Stimulated activated CD4-positive, alpha-beta T cell treated with anti-CD3 and anti-CD28 coated beads, TNF-alpha, amount 100 ng/mL, for 24 hours (primary cell): ENCODE measurements around the gene HAPSTR1.

ENCODE experiments used
- DNase-seq, 3 experiments: peaks; one replicate each; pipeline ENCODE4 v3.0.0-alpha.2; 2020; ENCODE audit warnings: low read depth in 3 of 3

The HAPSTR1 gene

DNA sequence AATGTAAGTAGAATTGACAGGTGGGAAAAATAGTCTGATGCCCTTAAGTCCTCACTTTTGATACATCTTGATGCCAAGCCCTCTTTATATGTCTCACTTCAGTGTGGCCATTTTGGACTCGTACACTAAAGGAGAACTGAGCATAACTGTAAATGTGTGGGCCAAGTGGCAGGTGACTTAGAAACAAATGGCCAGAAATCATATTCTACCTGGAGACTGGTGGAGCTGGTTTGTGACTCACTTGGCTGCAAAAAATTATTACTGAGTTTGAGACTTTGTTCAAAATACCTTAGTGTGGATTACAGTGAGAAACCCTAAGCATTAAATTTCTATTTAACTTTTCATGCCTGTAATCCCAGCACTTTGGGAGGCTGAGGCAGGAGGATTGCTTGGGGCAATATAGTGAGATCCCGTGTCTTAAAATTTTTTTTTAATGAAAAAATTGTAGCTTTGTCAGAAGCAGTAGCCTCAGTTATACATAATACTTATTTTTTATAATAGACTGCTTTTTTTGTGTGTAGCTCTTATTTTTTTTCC lies 5.0 kb downstream of the HAPSTR1 start:
- no peak for DNase-seq

DNA sequence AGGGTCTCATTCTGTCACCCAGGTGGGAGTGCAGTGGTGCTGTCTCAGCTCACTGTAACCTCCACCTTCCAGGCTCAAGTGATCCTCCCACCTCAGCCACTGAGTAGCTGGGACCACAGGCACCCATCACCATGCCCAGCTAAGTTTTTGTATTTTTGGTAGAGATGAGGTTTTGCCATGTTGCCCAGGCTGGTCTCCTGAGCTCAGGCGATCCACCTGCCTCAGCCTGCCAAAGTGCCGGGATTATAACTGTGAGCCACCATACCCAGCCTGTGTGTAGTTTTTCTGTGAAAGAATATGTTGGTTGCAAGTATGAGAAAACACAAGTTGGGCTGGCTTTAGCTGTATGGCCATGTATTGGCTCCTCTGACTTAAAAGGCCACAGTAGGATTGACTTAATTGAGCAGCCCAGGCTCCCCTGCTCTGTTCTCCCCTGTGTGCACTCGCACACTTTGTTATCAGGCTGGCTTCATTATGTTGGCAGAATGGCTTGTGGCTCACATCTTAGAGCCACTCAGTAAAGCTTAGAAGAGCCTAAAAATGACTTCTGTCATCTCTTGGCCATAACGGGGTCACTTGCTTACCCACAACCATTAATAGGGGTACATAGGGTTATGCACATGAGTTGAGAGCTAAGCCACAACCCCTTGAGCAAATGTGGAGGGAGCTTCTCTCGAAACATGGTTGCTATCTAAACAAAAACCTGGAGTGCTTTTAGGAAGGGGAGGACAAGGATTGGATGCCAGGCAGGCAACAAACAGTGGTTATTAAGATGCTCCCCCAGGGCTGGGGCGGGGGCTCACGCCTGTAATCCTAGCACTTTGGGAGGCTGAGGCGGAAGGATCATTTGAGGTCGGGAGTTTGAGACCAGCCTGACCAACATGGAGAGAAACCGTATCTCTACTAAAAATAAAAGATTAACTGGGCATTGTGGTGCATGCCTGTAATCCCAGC lies 6.1 kb downstream of the HAPSTR1 start:
- DNase-seq, result no peak

DNA sequence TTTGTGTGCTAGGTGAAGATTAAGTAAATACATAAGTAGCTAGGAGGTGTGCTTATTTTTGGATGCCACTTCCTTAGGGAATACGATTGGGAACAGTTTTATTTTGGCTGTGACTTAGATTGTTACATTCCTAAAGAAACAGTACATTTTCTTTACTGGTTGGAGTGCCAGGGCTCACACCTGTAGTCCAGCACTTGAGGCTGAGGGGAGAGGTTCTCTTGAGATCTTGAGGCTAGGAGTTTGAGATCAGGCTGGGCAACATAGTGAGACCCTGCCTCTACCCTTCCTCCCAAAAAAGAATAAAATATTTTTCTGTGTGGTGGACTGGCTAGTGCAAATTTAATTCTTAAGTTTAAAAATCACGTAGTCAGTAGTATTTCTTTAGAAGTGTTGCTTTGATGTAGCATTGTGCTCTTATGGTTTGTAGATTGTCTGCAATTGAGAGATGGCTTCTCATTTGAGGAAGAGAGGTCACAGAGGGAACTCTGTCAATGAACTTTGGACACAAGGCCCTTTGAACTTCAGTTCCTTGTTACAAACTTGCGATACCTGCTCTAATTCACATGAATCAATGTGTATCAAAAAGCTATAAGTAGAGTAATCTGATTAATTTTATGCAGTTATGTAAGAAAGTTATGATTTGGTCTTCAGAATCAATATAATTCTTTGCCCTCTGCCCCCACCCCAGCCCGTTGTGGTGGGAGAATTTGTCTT lies 7.1 kb downstream of the HAPSTR1 start:
- no peak for DNase-seq

DNA sequence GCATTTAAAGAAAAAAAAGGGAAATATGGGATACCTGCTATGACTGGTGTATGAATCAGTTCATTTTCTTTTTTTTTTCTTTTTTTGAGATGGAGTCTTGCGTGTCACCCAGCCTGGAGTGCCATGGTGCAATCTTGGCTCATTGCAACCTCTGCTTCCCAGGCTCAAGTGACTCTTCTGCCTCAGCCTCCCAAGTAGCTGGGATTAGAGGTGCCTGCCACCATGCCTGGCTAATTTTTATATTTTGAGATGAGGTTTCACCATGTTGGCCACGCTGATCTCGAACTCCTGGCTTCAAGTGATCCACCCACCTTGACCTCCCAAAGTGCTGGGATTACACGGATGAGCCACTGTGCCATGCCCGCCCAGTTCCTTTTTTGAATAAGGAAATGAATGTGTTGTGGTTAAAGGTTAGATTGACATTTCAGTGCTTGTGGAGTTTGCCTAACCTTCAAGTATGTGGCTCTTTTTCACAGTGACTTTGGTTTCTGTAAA lies 7.7 kb downstream of the HAPSTR1 start:
- DNase-seq, result no peak

DNA sequence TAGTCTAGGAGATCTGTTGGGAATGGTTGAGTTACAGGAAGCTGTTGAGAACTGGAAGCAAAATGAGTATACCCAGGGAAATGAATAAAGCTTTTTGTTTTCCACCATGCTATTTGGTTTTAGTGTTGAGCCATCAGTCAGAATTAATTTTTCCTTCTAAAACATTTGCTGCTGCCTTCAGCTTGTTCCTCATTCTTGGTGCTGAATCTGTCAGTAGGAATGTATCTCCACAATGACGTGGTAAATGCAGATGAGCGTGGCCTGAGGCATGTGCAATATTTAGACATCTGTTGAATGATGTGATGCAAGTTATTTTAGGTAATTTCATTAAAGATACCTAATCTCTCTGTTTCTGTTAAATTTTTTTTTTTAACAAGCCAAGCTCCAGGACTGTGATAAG lies 10.9 kb downstream of the HAPSTR1 start:
- DNase-seq, result no peak

DNA sequence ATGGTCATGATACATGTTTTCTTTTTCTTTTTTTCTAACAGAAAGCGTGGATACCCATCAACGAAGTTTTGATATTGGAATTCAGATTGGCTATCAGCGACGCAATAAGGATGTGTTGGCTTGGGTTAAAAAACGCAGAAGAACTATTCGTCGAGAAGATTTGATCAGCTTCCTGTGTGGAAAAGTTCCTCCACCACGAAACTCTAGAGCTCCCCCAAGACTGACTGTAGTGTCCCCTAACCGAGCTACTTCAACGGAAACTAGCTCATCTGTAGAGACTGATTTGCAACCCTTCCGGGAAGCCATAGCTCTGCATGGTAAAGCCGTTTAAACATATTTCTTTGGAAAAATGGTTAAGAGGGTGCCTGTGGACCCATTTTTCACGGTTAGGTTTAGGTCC lies 11.5 kb downstream of the HAPSTR1 start:
- DNase-seq, result no peak

DNA sequence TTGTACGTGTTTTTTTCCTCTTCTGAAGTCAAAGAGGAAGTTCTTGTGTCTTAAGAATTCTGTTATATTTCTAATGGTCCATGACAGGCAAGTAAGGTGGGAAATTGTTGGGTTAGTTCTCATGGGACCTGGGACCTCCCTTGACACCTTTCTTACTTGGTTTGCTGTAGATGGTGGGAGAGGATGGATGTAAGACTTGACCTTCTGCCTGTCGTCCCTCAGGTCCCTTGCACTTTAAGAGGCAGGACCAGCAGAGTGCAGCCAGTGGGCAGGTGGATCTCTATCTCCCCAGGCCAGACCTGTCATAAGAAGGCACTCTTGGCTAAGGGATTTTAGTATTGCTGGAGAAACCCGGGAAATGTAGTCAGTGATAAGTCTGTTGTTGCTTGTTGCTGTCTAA lies 12.1 kb downstream of the HAPSTR1 start:
- DNase-seq, result no peak

DNA sequence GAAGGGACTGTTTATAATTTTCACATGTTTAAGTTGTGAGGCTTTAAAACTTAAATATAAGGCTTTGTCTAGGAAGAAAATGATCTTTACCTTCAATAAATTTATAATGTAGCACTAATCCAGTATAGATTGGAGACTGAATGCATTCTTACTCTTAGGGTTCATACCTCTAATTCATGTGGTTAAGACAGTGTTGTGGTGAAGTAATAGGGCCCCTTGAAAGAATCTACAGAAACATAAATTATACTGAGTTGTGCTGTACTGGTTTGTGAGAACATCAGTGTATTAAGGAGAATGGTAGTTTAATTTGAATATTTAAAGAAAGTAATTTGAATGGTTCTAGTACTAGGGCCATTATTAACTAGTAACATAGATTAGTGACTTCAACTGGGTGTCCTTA lies 13.7 kb downstream of the HAPSTR1 start:
- DNase-seq, result no peak

DNA sequence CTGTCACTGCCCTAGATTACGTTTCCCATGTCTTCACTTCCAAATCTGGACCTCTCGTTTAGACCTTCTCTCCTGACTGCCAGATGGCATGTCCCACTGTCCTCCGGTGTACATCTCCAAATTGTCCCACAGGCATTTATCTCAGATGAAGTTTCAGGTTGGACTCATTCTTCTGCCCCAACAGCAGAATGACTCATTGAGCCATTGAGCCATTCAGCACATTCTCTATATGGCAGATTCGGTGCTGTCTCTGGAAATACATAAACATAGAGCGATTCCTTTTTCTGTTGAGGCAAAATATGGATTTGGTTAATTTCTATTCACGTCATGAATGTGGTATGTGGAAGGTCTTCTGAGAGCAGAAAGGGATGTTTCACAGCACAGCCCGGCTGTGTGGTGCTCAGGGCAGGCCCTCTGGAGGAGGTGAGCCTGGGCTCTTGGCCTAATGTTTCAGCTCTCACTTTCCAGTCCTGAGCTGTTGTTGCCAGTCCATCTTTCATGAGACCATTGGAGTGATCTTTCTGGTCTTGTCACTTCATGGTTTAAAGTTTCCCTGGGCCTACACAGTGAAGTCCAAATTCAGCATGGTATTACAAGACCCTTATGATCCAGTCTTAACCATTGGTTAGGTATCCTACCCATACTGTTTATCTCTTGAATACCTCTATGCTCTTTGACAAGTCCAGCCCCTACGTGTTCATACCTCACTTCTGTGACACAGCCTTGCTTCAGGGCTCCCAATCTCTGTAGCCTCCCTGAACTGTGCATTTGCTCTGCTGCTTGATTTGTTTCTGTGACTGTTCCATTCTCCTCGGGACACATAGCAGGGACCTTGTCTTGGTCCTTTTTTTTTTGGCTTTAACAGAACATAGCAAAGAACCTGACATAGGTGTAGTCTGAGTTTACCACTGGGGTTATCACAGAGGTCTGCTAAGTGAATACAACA lies 15.9 kb downstream of the HAPSTR1 start:
- DNase-seq, result no peak

DNA sequence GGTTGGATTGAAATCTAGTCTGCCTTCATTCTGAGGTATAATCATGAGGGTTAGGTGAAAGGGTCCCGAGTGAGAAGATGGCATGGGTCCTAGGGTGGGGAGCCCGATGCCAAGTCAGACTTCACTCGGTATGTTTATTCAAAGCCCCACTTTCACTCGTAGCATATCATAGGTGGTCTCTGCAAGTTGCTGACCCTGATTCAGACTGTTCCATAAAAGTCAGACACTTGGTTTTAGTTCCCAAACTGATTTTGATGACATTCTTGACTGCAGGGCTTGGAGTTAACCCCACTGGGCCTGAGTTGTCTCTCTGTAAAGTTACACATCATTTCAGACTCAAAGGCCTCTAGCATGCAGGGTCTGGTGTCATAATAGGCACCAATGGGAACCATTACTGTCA lies 17.8 kb downstream of the HAPSTR1 start:
- no peak for DNase-seq

DNA sequence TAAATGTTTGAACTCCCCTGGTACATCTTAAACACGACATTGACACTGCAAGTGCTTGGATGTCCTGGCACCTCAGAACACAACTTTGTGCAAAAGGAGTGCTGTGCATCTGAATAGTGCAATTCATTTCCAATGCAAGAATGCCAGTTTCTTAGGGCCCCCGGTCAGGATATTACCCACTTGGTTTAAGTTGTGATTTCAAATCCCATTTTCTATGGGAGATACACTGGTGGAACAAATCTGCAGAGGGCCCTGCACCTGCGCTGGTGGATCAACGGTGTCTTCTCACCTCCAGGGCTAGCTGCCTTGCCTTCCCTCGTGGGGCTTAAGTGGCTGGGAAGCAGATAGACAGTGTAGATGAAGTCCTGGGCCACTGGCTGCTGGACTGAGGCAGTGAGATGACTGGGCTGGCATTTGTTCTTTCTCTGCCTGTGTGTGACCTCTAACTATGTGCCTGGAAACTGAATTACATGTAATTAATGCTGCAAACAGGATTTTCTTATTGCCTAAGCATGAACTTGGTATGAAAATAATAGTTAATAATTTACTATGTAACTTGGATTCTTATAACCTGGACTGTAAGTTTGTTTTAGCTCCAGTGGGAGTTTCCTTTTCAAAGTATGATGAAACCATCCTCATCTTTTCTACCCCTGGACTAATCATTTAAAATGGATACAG lies 20.9 kb downstream of the HAPSTR1 start:
- DNase-seq, result no peak

DNA sequence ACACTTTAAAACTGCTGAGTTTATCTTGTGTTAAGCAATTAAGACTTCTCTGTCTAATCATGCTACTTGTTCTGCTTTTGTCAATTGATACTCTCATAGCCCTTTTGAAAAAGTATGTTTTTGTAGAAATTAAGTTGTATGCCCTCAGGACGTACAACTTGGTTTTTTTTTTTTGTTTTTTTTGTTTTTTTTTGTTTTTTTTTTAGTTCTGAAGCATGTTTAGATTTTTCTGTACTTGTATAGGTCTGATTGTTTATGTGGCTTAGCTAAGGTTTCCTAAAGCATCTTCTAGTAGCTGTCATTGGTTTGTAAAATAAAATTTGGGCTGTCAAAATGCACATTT lies 21.4 kb downstream of the HAPSTR1 start:
- DNase-seq, result no peak

DNA sequence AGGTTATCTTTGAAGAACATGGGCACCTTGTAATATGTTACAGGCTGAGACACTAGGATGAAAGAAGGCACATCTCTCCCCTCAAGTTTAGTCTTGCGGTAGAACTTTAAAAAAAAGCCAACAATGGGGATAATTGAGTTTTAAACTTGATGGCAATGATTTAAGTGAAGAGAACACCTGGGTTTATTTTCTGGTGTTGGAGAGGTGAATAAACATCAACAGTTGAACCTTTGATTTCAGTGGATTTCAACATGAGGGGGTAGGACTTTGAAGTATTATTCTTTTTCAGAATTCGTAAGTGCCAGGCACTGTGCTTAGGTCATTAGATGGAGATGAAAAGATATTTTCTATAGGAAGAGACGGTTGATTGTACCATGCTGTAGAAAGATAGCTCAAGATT lies 22.3 kb downstream of the HAPSTR1 start:
- DNase-seq, result no peak

DNA sequence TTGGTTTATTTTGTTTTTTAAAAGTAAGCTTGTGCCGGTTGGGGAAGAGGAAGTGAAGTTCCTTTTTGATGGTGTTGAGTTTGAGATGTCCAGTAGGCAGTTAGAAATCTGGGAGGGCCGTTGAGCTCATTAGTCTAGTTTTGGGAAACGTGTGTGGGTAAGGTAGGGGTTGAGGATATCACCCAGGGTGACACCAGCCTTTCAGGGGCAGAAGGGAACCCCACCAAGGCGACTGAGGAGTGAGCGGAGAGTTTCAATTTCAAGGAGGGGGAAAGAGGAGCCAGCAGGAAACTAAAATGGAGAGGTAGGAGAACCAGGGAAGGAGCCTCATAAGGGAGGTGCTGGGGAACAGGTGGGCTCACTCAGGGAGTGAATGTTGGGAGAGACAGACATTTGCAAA lies 22.7 kb downstream of the HAPSTR1 start:
- DNase-seq, result no peak

DNA sequence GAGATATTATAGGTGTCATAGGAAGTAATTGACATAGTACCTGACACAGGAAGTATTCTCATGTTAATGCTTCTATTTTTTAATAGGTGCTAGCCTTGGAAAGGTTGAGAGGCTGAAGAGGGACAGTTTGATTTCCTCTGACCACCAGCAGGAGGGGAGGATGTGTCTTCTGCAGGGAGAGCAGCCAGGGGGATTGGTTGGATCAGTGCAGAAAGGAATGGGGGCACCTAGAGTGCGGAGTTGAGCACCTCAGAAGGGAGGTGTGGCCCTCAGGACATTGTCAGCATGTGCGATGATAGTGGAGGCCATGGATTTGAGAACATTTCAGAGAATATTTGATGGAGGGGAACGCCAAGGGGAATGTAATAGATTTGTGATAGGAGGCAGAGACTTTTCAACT lies 23.4 kb downstream of the HAPSTR1 start:
- no peak for DNase-seq

DNA sequence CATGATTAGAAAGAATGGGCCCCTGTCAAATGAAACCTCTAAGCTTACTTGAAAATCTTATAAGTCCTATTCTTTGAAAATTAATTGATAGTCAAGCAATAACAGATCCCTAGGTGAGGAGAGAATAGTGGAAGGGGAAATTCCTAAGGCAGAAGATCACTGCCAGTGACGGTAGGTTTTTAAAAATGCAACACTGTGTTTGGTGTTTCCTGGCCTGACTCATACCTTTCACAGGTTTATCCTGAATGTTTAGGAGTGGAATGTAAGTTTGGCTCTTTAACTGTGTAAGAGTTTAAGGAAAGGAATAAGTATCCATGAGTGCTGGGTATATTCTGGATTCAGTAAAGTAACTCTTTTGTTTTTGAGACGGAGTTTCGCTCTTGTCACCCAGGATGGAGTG lies 23.8 kb downstream of the HAPSTR1 start:
- DNase-seq, result no peak

DNA sequence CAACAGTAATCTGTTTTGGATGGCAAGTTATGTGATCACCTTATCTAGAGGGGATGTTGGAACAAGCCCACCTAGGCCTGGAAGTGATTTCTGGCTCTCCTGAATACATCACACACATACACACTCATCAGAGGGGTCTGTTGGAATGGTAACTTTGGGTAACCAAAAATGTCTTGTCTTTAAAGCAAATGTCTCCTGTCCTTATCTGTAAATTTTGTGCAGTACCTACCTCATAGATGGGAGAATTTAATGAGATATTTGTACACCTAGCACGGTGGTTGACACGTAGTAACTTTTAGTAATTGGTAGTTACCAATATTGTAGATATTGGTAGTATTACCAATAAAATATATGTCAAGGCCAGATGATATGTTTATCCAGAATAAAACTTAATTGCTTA lies 24.7 kb downstream of the HAPSTR1 start:
- DNase-seq, result no peak

DNA sequence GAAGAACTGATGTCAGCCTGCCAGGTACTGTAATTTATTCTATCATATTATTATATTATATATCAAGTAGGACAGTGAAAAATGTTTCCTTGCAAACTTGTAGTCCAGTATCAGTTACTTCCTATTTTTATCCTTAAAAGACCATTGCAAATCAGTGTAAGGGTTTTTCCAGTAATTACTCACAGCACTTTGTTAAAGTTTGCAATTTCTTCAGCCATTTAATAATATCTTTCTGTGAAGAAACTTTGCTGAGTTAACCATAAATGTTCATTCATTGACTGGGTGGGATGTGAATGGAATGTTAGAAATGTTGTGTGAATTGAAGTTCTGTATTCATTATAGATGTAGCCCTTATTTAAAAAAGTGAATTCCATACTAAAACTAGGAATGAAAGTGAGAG lies 26.7 kb downstream of the HAPSTR1 start:
- no peak for DNase-seq

DNA sequence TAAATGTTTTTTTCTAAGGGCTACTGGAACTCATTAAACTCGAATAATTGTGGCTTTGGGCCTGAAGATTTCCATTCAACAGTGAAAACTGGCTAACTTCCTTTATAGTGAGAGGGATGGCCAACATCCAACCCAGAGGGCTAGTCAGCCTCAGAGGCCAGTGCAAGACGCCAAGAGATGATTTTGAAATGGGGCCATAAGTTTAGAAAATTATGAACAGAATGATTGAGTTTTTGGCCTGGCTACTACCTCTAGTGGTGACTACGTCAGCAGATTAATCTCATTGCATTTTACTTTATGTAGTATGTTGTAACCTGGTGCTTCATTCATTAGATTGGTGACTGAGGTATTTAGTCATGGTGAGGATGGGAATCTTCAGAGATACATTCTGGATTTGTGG lies 28.4 kb downstream of the HAPSTR1 start:
- no peak for DNase-seq

DNA sequence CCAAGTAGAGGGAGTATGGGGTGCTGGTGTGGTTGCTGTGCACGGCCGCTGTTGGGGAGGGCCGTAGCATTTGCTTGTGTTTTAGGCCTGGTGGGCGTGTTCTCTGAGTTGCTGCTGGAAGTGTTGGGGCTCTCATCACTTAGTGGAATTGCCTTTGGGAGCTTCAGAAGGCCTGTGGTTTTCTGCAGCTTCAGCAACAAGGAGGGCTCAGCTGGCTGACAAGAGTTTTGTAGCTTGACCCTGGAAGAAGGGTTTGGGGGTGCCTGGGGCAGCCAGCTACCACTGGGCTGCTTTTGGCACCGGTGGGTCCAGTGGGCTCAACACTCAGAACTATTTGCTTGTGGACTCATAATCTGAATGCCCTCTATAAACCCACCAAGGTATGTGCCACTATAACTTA lies 30.9 kb downstream of the HAPSTR1 start:
- DNase-seq, result no peak

DNA sequence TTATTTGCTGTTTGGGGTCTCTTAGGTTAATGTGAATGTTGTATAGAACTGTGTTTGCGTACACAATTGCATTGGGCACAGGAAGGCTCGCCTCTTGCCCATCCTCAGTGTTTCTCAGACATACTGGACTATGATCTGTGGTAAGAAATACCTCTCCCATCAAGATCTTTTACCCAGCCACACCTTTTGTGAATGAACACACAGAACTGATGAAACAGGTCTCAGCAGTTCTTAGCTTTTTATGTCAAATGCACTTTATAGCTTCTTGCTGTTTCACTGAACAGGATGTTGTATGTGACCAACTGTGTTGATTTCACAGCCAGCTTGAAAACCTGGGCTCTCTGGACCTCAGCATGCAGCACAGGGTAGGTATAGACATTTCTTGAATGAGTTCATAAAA lies 31.5 kb downstream of the HAPSTR1 start:
- DNase-seq, result no peak
